SKM-1 treated with dmso at 0.1 percent for 144 hours (cell line): ENCODE results near the gene BMI1.
"Not testable (repeated sequence)": the region's sequence is repeated elsewhere in the genome, so short reads cannot be mapped to it uniquely, and the experiment has no call there.

Experiments used
- DNase-seq: peaks from one replicate; lab custom pipeline; 2025; ENCODE audit not compliant: unreplicated experiment; lab: John Stamatoyannopoulos, UW

The BMI1 gene

DNA sequence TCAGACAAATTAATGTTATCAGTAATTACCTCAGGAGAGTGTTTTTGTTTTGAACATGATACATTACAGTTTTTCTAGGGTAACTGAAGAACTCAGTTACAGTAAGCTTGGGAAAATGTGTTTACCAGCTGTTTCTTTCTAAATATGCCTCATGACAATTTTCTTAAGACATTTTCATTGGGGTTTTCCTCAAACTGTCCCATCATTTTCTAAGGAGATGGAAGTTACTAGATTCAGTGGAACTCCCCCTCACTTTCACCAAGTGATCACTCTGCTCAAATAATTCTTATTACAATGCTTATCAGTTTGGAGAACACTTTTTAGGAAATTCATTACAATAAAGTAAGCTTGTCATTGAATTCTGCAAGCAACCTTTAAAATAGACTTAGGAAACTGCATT is 18.0 kb downstream of the BMI1 start:
- DNase-seq: no peak

DNA sequence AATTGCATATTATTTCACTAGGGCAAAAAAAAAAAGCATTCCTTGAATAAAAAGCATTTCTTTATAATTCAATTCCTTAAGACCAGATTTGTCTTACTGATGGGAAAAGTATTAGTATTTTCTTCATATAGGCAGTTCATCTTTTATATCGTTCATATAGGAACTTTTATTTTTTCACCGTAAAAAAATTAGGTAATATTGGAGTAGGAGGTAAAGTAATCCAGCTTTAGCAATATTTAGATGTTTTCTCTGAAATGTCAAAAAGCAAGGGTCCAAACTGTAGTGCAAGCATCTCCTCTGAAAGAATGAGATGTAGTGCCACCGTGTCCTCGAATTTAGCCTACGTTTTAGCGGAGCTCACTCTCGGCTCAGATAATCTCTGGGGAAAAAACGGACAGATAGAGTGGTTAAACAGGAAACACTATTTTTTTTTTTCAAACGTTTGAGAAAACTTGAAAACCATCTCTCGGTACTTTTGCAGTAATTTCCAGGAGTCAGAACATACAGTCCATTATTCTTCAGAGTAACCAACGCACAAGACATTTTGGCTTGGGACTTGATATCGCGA is 18.9 kb downstream of the BMI1 start:
- DNase-seq: no peak

DNA sequence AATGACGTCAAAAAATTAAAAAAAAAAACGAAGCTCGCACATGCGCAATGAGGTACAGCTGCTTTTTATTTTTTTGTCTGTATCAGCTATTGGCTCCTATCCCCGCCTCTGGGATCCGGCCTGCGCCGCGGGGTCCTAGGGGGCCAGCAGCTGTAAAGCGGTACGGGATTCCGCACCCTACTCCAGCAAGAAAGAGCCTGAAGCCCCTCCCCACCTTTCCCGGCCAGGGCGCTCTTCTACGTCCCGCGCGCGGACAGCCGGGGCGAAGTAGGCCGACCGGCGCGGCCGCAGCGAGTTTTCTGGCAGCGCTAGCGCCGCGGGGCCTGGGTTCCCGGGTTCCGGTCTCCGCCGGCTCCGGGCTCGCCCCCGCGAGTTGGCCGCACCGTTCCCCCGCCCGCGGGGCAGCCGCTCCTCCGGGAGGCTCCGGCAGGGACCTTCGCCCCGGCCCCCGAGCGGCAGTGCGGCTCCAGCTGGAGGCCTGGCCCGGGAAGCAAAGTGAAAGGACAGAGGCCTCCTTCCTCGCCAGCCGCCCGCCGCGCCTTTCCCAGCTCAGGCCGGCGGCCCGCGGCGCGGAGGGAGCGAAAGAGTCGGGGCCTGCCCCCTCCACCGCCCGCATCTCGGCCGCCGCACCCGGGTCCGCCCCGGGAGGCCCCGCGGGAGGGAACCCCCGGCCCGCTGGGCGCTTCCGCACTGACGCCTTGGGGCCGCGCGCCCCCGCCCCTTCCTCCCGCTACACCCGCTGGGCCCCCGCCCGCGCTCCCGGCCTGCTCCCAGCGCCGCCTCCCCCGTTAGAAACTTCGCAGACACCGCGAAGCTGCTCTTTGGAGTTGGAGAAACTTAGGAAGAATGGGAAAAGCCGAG is 19.7 kb downstream of the BMI1 start:
- DNase-seq: no peak

DNA sequence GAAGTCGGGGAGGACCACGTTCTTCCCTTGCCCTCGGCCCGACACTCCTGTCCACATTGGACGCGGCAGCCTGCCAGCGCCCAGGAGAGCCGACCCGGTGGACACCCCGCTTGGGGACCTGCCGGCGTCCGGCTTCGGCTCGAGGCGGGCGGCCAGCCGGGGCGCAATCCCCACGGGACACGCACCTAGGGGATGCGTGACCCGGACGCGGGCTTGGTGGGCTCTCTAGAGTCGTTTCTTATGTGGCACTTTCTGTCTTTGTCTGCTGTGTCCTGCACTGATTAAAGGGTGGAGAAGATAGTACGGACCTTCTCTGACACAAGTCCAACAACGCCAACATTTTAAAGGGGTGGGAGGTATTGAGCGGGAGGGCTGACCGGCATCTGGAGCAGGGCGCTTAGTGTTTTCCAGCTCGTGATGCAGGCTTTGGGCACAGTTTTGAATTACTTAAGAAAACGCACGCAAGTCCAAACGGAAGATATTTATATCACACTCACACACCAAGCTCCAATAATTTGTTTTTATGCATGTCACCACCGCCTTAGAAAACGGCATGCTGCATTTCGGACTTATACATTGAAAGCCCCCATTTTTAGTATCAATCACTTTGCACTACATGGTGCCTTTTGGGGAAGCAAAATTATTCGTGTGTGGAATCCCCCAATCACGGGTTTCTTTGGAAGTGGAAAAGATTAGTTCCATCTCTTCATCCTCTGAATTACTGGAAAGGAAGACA is 20.5 kb downstream of the BMI1 start:
- no peak for DNase-seq

DNA sequence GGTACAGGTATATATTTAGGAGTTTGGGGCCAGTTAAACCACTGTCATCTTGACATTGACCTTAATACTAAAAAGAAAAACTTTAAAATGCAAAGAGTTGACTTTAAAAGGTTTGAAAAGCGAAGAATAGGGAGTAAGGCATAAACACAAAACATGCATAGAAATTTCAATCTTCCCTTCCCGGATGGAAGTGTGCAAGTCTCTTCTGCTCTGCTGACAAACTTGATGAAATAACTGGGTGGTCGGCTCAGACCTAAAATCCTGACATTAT is 21.0 kb downstream of the BMI1 start:
- DNase-seq: no peak

DNA sequence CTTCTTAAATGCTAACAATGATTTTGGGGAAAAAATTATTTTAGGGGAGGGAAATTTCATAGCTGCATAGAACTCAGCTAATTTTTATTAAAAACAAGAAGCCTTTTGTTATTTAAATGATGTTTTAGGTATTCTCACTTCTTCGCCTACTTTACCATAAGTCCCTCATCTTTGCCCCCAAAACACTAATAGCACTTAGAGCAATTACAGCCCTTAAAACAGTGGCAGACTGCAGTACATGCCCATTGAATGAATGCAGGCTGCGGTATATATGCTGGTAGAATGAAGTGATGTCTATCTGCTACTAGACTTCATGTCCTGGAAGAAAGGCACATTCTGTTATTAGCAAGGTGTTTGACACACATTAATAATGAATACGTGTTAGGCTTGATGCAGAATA is 21.5 kb downstream of the BMI1 start:
- no peak for DNase-seq

DNA sequence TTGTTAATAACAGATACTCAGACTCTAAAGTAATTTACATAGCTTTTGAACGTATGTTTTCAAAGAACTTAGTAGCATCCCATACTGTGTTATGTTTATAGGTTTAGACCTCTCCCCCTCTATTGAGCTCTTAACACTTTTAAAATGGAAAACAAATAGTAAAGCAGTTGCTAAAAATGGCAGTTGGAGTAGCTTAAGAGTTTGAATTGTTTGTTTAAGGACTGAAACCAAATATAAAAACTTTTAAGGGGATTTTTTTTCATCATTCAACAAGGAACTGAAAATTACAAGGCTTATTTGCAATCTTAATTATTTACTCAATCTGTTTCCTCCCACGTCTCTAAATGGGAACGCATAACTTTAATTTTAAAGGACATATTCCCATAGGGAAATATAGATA is 22.8 kb downstream of the BMI1 start:
- DNase-seq: no peak

DNA sequence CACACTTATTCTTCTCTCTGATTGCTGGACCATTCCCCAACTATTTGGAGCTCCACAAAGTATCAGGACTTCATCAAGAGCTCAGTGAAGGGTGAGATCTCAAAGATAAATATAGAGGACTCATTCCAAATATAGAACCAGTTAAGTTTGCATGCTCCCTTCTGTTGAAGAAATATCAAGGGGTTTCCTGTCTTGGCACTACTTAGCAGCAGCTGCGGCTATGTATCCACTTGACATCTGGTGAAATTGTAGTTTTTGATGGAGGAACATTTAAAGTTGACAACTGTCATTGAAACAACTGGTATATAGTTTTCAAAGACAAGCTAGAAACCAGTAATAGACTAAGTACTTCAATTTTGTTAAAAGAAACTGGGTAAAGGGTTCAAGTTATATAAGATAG is 23.4 kb downstream of the BMI1 start:
- no peak for DNase-seq

DNA sequence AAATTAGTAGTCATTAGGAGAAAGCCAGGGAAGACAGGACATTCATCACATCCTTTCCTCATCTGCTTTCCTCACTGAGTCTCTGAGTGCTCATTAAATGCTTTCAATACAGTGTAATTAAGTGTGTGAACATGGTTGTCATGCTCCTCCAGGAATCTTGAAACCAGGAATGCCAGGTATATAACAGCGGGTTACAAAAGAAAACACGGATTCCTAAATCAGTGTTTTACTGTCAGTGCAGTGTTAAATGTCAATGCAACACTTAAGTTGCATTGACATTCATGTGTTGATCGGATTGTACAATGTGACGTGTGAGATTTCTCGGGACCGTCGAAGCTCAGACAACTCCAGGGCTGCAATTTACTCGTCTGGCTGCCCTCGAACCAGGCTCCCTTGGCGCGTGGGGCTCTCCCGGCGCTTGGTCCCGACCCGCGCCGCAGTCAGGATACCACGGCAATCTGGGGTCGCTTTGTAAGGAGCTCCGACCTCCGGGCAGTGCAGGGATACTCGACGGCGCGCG is 23.9 kb downstream of the BMI1 start:
- no peak for DNase-seq

DNA sequence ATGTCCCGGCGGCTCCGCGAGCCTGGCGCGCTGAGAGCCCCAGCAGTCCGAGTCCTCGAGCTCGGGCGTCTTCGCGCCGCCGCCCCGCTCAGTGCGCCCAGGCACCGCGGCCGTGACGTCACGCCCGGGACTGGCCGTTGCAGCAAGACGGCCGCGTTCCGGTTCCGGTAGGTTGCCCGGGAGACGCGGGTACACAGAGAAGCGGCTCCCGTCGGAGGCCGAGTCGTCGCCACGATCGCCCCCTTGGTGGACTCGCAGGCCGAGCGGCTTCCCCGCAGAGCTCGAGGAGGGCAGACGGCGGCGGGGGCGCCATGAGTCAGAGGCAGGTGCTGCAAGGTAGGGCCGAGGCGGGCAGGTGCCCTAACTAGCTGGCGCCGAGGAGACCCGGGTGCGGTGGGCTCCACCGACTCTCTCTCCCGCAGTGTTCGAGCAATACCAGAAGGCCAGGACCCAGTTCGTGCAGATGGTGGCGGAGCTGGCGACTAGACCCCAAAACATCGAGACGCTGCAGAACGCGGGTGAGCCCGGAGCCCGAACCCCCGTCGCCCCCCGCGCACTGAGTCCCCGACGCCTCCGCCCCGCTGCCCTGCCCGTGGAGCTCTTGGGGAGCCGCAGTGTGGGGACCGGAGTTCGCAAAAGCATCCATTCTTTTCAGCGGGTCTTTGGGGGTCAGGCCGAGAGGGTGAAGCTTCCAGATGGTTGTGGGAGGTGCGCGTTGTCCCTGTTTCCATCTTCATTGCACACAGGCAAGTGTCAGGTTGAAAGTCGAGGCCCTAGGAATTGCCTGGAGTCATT is 24.6 kb downstream of the BMI1 start, which contains the start of gene SPAG6:
TSS of gene SPAG6 (plus strand) at position 196 of the 795 bp plus-strand sequence. CDS start at position 312, 116 bp downstream.
- DNase-seq: no peak

DNA sequence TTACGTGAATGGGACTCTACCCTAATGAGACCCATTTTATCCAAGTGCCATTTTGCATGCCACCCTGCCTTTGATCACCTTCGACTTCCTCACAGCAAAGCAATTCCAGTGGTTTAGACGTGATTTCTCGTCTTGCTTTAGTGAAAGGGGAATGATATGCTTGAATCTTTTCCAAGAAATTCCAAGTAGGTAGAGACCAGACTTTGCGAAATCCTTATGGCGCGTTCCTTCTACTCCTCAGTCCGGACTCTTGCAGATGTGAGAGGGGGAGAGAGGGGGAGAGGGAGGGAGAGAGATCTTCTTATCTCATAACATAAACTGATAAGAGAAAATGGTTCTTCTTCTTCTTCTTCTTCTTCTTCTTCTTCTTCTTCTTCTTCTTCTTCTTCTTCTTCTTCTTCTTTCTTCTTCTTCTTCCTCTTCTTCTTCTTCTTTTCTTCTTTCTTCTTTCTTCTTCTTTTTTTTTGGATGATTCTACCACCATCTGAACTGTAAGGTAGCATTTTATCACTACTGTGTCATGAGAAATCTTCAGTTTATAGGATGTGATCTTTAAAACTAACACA is 25.3 kb downstream of the BMI1 start:
- DNase-seq: no peak

DNA sequence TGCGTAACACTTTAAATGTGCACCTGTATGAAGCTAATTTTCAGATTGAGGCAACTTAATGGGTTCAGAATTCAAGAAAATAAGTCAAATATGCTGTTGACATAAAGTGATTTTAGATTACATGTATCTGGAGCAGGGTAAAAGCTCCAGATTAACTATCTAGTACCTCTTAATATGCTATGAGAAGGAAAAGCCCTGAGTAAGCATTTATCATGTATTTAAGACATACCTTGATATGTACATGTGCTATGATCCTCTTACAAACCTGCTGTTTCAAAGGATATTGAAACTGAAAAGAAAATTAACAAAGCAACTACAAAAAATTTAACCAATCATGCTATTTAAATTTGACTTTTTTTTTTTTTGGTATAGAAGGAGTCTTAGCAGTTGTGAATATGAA is 28.9 kb downstream of the BMI1 start:
- DNase-seq: no peak

DNA sequence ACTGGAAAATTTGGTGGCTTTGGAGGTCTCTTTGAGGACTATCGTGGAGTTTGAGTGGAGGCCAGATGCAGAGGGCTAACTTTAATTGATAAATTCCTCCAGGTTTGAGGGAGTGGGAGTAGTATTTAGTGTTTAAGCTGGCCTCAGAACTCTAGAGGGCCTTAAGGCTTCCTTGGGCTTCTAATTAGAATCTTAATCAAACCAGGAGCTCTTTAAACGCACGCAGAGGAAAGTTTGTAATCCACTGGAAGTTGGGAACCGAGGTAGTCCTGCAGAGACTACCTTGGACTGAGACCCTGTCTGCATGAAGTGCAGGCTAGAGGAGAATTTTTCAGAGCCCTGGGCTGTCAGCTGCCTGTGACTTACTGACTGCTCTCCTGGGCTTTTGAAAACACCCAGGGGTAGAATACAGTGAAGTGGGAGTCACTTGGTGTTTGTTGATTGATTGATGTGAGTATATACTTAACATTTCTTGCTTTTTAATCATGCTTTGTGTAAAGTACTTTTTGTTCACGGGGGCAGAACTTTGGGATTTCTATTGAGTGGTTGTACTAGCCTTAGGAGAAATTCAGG is 30.3 kb downstream of the BMI1 start:
- DNase-seq: no peak

DNA sequence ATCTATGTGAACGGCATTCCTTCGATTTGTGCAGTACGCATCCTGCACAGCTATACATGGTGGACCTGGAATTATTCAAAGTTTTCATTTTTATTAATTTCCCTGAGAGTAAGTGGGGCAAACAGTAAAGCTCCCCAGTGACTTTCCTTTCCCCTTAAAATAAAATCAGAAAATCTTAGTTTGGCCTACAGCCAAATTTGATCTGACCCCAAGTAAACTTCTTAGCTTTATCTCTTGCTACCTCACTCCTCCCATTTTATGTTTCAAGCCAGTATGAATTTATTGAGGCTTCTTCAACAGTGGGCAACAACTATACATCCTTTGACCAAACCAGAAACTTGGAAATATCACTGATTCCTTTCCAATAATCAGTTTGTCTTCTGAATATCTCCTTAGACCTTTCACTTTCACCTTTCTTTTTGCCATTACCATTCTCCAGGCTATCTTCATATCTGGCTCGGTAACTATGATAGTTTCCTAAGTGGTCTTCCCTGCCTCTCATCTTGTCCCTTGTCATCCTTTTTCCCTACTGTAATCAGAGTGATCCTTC is 35.5 kb downstream of the BMI1 start:
- DNase-seq: no peak

DNA sequence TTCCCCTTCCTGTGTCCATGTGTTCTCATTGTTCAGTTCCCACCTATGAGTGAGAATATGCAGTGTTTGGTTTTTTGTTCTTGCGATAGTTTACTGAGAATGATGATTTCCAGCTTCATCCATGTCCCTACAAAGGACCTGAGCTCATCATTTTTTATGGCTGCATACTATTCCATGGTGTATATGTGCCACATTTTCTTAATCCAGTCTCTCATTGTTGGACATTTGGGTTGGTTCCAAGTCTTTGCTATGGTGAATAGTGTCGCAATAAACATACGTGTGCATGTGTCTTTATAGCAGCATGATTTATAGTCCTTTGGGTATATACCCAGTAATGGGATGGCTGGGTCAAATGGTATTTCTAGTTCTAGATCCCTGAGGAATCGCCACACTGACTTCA is 36.9 kb downstream of the BMI1 start:
- DNase-seq: not testable (repeated sequence)

DNA sequence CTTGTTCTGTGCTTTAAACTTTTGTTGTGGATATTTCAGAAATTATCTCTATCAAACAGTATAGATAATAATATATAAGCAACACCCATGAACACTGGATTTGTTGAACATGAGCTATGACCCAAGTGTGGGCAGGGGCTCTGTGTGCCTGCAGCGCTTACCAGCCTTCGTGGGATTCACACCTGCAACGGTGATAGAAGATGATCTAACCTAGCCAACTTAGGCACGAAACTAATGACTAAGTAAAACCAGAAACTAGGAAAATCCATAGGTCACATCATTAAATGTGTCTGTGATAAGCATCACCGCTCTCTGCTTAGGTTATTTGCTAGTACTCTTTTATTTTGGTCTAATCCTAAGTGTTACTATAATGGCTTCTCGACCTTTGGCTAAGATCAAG is 42.4 kb downstream of the BMI1 start:
- DNase-seq: no peak

DNA sequence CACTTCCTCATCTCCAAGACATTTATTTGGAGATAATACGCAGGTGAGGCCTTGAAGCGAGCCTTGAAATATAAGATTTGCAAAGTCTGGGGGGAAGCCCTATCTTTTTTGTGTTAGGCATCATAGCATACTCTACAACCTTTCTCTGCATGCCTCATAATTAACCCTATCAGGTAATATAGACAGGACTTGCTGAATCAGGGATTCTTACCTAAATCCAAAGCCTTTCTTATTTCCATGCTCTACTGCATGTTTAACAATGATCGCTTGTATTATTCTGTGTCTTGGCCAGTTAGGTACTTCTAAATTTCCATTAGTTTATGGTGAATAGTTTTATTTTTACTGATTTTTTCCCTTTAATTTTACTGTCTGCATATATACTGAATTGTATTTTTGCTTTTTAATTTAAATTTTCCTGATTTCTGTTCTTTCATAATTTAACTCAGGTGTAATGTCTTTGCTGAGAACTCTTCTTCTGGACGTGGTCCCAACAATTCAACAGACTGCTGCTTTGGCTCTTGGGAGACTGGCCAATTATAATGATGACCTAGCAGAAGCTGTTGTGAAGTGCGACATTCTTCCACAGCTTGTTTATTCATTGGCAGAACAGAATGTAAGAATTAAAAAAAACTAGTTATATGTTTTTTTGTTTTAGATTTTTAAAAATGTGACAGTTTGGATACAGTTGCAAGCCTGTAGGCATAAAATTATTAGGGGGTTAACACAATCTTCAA is 43.7 kb downstream of the BMI1 start:
- no peak for DNase-seq

DNA sequence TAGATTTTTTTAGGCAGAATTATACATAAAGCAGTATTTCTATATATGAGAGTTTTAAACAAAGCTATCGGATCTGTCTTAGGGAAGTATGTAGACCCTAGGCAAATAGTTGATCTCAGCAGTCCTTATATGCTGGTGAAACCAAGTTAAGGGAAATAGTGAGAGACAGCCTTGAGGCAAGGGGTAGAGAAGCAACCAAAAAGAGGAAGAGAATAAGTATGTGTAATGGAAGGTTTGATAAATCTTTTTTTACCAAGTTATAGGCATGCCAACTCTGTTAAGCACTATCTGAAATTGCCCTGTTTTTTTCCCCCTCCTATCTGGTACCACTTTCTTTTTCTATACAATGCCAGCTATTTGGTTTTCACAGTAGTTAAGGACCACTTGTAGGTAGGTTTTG is 44.3 kb downstream of the BMI1 start:
- DNase-seq: no peak

DNA sequence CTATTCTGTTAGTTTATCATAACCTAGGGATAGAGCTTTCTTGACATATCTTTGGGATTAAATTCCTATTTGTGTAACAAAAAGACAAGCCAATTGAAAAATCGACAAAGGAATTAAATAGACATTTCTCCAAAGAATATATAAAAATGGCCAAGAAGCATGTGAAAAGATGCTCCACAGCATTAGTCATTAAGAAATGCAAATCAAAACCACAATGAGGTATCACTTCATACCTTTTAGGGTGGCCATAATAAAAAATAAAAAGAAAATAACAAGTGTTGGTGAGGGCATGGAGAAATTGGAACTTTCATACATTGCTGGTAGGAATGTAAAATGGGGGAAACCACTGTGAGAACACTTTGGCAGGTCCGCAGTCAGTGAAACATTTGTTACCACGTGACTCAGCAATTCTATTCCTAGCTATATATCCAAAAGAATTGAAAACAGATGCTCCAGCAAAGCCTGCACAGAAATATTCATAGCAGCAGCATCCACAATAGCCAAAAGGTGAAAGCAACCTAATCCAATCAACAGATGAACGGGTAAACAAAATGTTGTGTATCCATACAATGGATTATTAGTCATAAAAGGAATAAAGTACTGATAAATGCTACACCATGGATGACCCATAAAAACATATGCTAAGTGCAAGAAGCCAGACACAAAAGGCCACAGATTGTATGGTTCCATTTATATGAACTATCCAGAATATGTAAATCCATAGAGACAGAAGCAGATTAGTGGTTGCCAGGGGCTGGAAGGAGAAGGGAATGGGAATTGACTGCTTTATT is 44.9 kb downstream of the BMI1 start:
- DNase-seq: no peak
